Measurements from ENCODE around the gene NREP.

NREP gene

GRCh38 chr5:111697215-111697614 lies 59.8 kb downstream of the NREP start:
- no peak for DNase-seq (ENCODE audit: low read depth)

- DNase-seq (ENCODE audit: low read depth): no peak
Observed at GRCh38 chr5:111695991-111696390, 61.0 kb downstream of the NREP start.

DNA sequence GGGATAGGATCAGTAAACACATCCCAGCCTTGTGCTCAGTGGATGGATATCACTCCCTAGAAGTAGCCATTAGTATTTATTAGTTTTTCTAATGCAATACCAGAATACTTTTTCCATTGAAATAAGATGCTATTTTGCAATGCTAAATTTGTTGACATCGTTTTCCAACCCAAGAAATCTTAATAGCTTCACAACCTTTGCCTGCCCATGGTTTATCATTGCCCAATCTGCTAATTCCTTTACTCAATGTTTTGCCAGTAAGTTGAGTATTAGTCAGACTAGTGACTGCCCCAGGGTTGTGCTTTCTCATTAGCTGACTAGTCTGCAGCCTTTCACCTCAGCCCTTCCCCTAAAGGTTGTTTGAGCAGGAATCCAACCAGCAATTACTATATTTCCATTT lies 62.9 kb downstream of the NREP start:
- DNase-seq (ENCODE audit: low read depth): peak; percentile 67

- no peak for DNase-seq (ENCODE audit: low read depth)
Observed at GRCh38 chr5:111691914-111692313, 65.1 kb downstream of the NREP start.

DNA sequence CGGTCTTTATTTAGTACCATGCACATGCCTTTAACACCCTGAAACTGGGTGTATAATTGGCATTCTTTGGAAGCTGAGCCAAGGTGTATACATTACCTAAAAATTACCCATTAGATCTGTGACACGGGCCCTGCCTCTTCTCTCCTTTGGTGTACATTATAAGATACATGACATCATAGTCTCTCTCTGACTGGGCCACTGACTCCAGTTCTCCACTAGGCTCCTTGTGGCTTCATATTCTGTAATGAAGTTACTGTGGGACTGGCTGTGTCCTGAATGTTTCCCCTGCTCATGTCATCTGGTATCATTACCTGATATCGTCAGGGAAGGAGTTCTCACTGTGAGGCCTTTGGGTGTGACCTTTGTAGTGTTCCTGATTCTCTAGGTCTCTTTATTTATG lies 65.5 kb downstream of the NREP start:
- no peak for DNase-seq (ENCODE audit: low read depth)

DNA sequence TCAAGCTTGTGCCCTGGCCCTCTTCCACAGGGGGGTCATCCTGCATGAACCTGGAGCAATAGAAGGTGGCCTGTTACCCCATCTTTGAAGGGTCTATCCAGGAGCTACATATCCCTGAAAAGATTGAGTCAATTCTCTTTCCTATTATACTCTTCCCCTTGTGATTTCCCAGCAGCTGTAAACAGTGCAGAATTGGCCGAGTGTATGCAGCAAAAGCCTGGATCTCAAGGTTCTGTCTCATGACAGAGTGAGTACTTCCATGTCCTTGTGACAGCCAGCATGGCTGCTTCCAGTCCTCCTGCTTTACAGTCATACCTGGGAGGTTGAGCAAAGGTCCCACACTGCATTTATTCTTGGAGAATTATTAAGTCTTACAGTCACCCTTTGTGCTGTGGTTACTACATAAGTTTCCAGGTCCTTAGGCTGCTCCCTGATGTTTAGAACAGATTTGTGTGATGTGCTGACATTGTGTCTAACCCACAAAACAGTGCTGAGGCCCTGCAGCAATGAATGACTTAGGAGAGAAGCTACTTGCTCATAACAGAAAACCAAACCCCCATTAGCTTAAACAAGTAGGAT lies 67.5 kb downstream of the NREP start:
- DNase-seq (ENCODE audit: low read depth): no peak

GRCh38 chr5:111685969-111686368 lies 71.0 kb downstream of the NREP start:
- no peak for DNase-seq (ENCODE audit: low read depth)

DNA sequence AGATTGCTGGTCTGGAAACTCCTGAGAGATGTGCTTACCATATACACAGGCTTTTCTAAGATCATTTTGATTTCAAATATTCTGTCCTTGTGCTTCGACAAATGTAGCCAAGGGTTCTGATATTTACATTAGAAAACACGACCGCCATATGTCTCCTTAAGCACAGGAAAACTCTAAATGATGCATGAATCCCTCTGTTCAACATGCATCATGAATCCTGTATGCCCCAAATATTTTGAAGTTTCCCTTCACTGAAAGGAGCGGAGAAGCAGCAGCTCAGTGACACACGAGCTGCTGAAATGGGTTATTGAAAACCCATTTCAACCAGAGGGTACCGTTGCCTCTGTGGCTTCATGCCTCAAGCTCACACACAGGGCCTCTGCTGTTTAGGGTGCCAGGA lies 74.4 kb downstream of the NREP start:
- DNase-seq (ENCODE audit: low read depth): no peak

DNA sequence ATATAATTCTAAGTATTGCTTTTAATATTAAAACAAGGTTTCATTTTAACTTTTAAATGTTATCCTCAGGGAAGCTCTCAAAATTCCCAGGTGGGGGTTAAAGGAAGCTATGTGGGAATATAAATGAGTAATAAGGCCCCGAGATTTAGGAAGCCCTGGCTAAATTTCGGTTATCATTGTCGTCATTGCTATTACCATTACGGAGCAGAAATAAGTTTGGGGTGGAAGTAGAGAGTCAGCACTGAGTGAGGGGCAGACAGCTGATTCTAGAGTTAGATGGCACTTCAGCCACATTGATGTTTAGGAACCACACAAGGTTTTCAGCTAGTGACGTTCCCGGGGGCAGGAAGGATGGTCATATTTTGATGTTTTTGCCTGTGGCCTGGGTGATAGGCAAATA lies 74.9 kb downstream of the NREP start:
- no peak for DNase-seq (ENCODE audit: low read depth)

GRCh38 chr5:111681414-111682120 lies 75.4 kb downstream of the NREP start:
- DNase-seq (ENCODE audit: low read depth): no peak

DNA sequence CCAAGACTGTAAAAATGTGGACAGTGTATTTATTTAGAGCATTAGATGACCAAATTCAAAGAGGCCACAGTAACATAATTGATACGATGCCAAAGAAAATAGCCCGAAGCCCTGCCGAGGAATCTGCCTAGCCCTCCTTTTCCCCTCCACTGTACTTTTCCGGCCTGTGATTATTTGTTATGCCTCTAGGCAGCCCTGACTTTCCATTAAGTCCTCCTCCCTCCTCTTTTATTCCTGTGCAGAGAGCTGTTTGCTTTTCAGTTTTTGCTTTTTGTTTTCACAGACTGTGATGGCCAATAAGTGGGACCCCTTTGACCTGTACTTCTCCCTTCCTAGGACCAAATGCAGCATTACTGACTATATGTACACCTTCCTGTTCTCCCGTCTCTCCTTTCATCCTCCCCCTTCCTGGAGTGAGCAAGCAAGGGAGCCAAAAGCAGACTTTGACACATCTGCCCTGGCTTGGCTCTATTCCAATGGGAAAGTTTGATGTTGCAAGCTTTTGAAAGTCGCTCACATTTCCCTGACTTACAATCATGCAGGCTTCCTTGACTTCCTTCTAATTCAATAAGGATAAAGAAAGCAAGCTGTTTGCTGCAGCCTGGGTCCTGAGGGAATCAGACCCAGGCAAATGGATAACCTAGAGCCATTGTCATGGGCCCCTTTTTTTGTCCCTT lies 76.1 kb downstream of the NREP start:
- peak; percentile 95 for DNase-seq (ENCODE audit: low read depth)

DNA sequence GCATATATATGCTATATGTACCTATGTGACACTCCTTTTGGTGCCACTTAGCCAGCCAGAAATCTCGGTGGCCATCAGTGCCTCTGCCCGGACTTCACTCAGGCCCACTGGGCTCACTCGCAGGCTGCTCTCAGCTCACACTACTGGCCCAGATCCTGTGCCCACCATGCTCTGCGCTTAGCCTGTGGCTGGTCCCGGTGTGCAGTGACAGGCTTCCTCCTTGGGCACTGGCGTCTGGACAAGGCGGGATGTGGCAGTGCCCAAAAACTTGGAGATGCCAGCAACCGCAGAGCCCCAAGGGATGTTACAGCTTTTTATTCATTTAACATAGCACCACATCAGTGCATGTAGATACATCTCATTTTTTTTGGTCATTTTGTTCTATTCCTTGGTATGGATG lies 77.4 kb downstream of the NREP start:
- no peak for DNase-seq (ENCODE audit: low read depth)

Data from fibroblast of the conjunctiva (primary cell).